Effector memory CD8-positive, alpha-beta T cell (primary cell): ENCODE measurements around the gene ADD3.
"Not testable (repeated sequence)": the region's sequence is repeated elsewhere in the genome, so short reads cannot be mapped to it uniquely, and the experiment has no call there.

Experiments
- ATAC-seq: fragments of 150-1000 bp; cut with Tn5 transposase; replicated peaks from 2 replicates; pipeline ENCODE4 v1.10.0; 2021; ENCODE audit warnings: mild to moderate bottlenecking, moderate library complexity
- DNase-seq, 3 experiments: peaks; one replicate each; pipeline ENCODE4 v3.0.0; 2021
- H3K27ac Mint-ChIP-seq, 2 donors: one replicate each; pipeline ENCODE4 v1.8.0; 2022; ENCODE audit warnings: mild to moderate bottlenecking in 2 of 2, mixed read lengths in 2 of 2, moderate library complexity in 2 of 2
- H3K27me3 Mint-ChIP-seq, 2 donors: one replicate each; pipeline ENCODE4 v1.8.0; 2022; ENCODE audit warnings: mixed read lengths in 2 of 2
- H3K36me3 Mint-ChIP-seq: one replicate; pipeline ENCODE4 v1.8.0; 2022; ENCODE audit warnings: mild to moderate bottlenecking, moderate library complexity, mixed read lengths; ENCODE audit not compliant: insufficient read depth
- H3K4me1 Mint-ChIP-seq, 2 donors: one replicate each; pipeline ENCODE4 v1.8.0; 2022; ENCODE audit warnings: low read depth in 2 of 2, mixed read lengths in 2 of 2
- H3K4me3 Mint-ChIP-seq, 2 donors: one replicate each; pipeline ENCODE4 v1.8.0; 2022; ENCODE audit warnings: mild to moderate bottlenecking in 2 of 2, mixed read lengths in 2 of 2, moderate library complexity in 2 of 2
- H3K9me3 Mint-ChIP-seq, 2 donors: one replicate each; pipeline ENCODE4 v1.8.0; 2022; ENCODE audit warnings: mixed read lengths in 2 of 2

The ADD3 gene

GRCh38 chr10:109984013-109984412 lies 23.8 kb upstream of the ADD3 start:
- no peaks in the 10 kb centered on the region for H3K4me1 Mint-ChIP-seq
- H3K27ac Mint-ChIP-seq = no peak overlapping the region
- H3K36me3 Mint-ChIP-seq = no peaks in the 10 kb centered on the region
- H3K4me3 Mint-ChIP-seq = no peak overlapping the region
- DNase-seq = no peak
- H3K9me3 Mint-ChIP-seq = no peaks in the 10 kb centered on the region
- no peak for ATAC-seq
- peaks cover 10 to 21% of the 10 kb centered on the region in 2 donors for H3K27me3 Mint-ChIP-seq

- not testable (repeated sequence) for H3K9me3 Mint-ChIP-seq, H3K4me1 Mint-ChIP-seq, H3K4me3 Mint-ChIP-seq, ATAC-seq, H3K27ac Mint-ChIP-seq, DNase-seq, H3K36me3 Mint-ChIP-seq
- peaks cover 10 to 21% of the 10 kb centered on the region in 2 donors for H3K27me3 Mint-ChIP-seq
Observed at GRCh38 chr10:109985768-109986167, 22.0 kb upstream of the ADD3 start.

- no peak for ATAC-seq
- peaks cover 5% of the 10 kb centered on the region for H3K36me3 Mint-ChIP-seq
- peaks cover 10 to 21% of the 10 kb centered on the region in 2 donors for H3K27me3 Mint-ChIP-seq
- no peaks in the 10 kb centered on the region for H3K9me3 Mint-ChIP-seq
- DNase-seq = no peak
- H3K4me1 Mint-ChIP-seq = no peaks in the 10 kb centered on the region
- no peak overlapping the region for H3K27ac Mint-ChIP-seq
- H3K4me3 Mint-ChIP-seq = no peak overlapping the region
Observed at GRCh38 chr10:109987452-109988211, 20.2 kb upstream of the ADD3 start.

GRCh38 chr10:109988212-109988596 lies 19.6 kb upstream of the ADD3 start:
- no peaks in the 10 kb centered on the region for H3K9me3 Mint-ChIP-seq
- H3K36me3 Mint-ChIP-seq = peaks cover 5% of the 10 kb centered on the region
- peaks cover 10 to 21% of the 10 kb centered on the region in 2 donors for H3K27me3 Mint-ChIP-seq
- DNase-seq (no peak), ATAC-seq (no peak)
- H3K4me1 Mint-ChIP-seq = no peaks in the 10 kb centered on the region
- no peak overlapping the region for H3K27ac Mint-ChIP-seq
- no peak overlapping the region for H3K4me3 Mint-ChIP-seq

- H3K27ac Mint-ChIP-seq = no peak overlapping the region
- no peak for ATAC-seq
- peaks cover 2 to 3% of the 10 kb centered on the region in 2 donors for H3K4me1 Mint-ChIP-seq
- H3K27me3 Mint-ChIP-seq = peaks cover 0 to 8% of the 10 kb centered on the region in 2 donors
- H3K36me3 Mint-ChIP-seq = peaks cover 5% of the 10 kb centered on the region
- no peak overlapping the region for H3K4me3 Mint-ChIP-seq
- H3K9me3 Mint-ChIP-seq = no peaks in the 10 kb centered on the region
- DNase-seq = no peak
Observed at GRCh38 chr10:109991266-109991855, 16.4 kb upstream of the ADD3 start.

- Mint-ChIP-seq H3K27me3 (peaks cover 0 to 8% of the 10 kb centered on the region in 2 donors), H3K9me3 (no peaks in the 10 kb centered on the region), H3K27ac (no peak overlapping the region), H3K4me1 (peaks cover 2 to 3% of the 10 kb centered on the region in 2 donors), H3K36me3 (peaks cover 5% of the 10 kb centered on the region), H3K4me3 (no peak overlapping the region)
- ATAC-seq (no peak), DNase-seq (no peak)
Observed at GRCh38 chr10:109992485-109992884, 15.3 kb upstream of the ADD3 start.

- DNase-seq (no peak), ATAC-seq (no peak)
- peaks cover 2 to 3% of the 10 kb centered on the region in 2 donors for H3K4me1 Mint-ChIP-seq
- no peaks in the 10 kb centered on the region for H3K9me3 Mint-ChIP-seq
- H3K4me3 Mint-ChIP-seq = no peak overlapping the region
- H3K27me3 Mint-ChIP-seq = peaks cover 0 to 3% of the 10 kb centered on the region in 2 donors
- H3K36me3 Mint-ChIP-seq = peaks cover 5% of the 10 kb centered on the region
- no peak overlapping the region for H3K27ac Mint-ChIP-seq
Observed at GRCh38 chr10:109993551-109994330, 14.0 kb upstream of the ADD3 start.

- H3K9me3 Mint-ChIP-seq = no peaks in the 10 kb centered on the region
- no peaks in the 10 kb centered on the region for H3K36me3 Mint-ChIP-seq
- H3K4me3 Mint-ChIP-seq = no peak overlapping the region
- H3K27ac Mint-ChIP-seq = no peak overlapping the region
- DNase-seq = no peak
- H3K4me1 Mint-ChIP-seq = peaks cover 2 to 3% of the 10 kb centered on the region in 2 donors
- H3K27me3 Mint-ChIP-seq = no peaks in the 10 kb centered on the region
- no peak for ATAC-seq
Observed at GRCh38 chr10:109994711-109995577, 12.8 kb upstream of the ADD3 start.

- no peaks in the 10 kb centered on the region for H3K36me3 Mint-ChIP-seq
- no peak overlapping the region for H3K4me3 Mint-ChIP-seq
- H3K4me1 Mint-ChIP-seq = peaks cover 2 to 3% of the 10 kb centered on the region in 2 donors
- ATAC-seq (no peak), DNase-seq (no peak)
- no peaks in the 10 kb centered on the region for H3K9me3 Mint-ChIP-seq
- H3K27me3 Mint-ChIP-seq = no peaks in the 10 kb centered on the region
- H3K27ac Mint-ChIP-seq = no peak overlapping the region
Observed at GRCh38 chr10:109995595-109995994, 12.2 kb upstream of the ADD3 start.

- H3K4me1 Mint-ChIP-seq = peaks cover 2 to 3% of the 10 kb centered on the region in 2 donors
- H3K9me3 Mint-ChIP-seq = no peaks in the 10 kb centered on the region
- DNase-seq = no peak
- peak overlapping the region in 1 of 2 donors; percentile 4 for H3K27ac Mint-ChIP-seq
- no peaks in the 10 kb centered on the region for H3K36me3 Mint-ChIP-seq
- H3K27me3 Mint-ChIP-seq = no peaks in the 10 kb centered on the region
- ATAC-seq = no peak
- H3K4me3 Mint-ChIP-seq = no peak overlapping the region
Observed at GRCh38 chr10:109996225-109996624, 11.6 kb upstream of the ADD3 start.

- Mint-ChIP-seq H3K9me3 (no peaks in the 10 kb centered on the region), H3K4me3 (no peak overlapping the region), H3K27me3 (no peaks in the 10 kb centered on the region), H3K27ac (no peak overlapping the region), H3K36me3 (no peaks in the 10 kb centered on the region), H3K4me1 (peaks cover 2 to 3% of the 10 kb centered on the region in 2 donors)
- no peak for ATAC-seq
- no peak for DNase-seq
Observed at GRCh38 chr10:109996766-109997171, 11.0 kb upstream of the ADD3 start.

- ATAC-seq = no peak
- Mint-ChIP-seq H3K27me3 (no peaks in the 10 kb centered on the region), H3K4me1 (peaks cover 2 to 3% of the 10 kb centered on the region in 2 donors), H3K36me3 (no peaks in the 10 kb centered on the region), H3K4me3 (no peak overlapping the region), H3K27ac (no peak overlapping the region), H3K9me3 (no peaks in the 10 kb centered on the region)
- DNase-seq = no peak
Observed at GRCh38 chr10:109997233-109997632, 10.6 kb upstream of the ADD3 start.

GRCh38 chr10:109998513-109998912 lies 9.3 kb upstream of the ADD3 start:
- ATAC-seq (no peak), DNase-seq (no peak)
- Mint-ChIP-seq H3K27ac (no peak overlapping the region), H3K36me3 (no peaks in the 10 kb centered on the region), H3K9me3 (no peaks in the 10 kb centered on the region), H3K27me3 (no peaks in the 10 kb centered on the region), H3K4me1 (peaks cover 2 to 3% of the 10 kb centered on the region in 2 donors), H3K4me3 (no peak overlapping the region)
